AG10803 (cell line): ENCODE data around the gene MYPN.

Source experiments
- DNase-seq: peaks from one replicate; pipeline ENCODE4 v3.0.0; 2010; ENCODE audit warnings: low read depth
- H3K4me3 ChIP-seq: 2 replicates; pipeline ENCODE4 v1.5.1; 2011; ENCODE audit warnings: mild to moderate bottlenecking, low read length, control low read depth
- TF ChIP-seq, protein P1 (sequence below): conservative IDR thresholded peaks from 2 replicates; pipeline ENCODE4 v1.5.1; 2011; ENCODE audit warnings: mild to moderate bottlenecking, low read length, control low read depth, inconsistent platforms

MYPN gene

GRCh38 chr10:68208424-68209042 lies 99.2 kb downstream of the MYPN start:
- DNase-seq, result peak; percentile 85

GRCh38 chr10:68211669-68212068 lies 102.4 kb downstream of the MYPN start:
- DNase-seq, result no peak
- H3K4me3 ChIP-seq, result no peak overlapping the region
- TF ChIP-seq, protein P1, sequence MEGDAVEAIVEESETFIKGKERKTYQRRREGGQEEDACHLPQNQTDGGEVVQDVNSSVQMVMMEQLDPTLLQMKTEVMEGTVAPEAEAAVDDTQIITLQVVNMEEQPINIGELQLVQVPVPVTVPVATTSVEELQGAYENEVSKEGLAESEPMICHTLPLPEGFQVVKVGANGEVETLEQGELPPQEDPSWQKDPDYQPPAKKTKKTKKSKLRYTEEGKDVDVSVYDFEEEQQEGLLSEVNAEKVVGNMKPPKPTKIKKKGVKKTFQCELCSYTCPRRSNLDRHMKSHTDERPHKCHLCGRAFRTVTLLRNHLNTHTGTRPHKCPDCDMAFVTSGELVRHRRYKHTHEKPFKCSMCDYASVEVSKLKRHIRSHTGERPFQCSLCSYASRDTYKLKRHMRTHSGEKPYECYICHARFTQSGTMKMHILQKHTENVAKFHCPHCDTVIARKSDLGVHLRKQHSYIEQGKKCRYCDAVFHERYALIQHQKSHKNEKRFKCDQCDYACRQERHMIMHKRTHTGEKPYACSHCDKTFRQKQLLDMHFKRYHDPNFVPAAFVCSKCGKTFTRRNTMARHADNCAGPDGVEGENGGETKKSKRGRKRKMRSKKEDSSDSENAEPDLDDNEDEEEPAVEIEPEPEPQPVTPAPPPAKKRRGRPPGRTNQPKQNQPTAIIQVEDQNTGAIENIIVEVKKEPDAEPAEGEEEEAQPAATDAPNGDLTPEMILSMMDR, result no peak

More at GRCh38 chr10:68208424-68209042, 99.2 kb downstream of the MYPN start:
- TF ChIP-seq, protein P1, result peak; percentile 92
- no peak overlapping the region for H3K4me3 ChIP-seq

GRCh38 chr10:68212721-68213352 lies 103.5 kb downstream of the MYPN start:
- H3K4me3 ChIP-seq, result no peak overlapping the region
- TF ChIP-seq, protein P1, result peak; percentile 70
- DNase-seq, result peak; percentile 45

DNA sequence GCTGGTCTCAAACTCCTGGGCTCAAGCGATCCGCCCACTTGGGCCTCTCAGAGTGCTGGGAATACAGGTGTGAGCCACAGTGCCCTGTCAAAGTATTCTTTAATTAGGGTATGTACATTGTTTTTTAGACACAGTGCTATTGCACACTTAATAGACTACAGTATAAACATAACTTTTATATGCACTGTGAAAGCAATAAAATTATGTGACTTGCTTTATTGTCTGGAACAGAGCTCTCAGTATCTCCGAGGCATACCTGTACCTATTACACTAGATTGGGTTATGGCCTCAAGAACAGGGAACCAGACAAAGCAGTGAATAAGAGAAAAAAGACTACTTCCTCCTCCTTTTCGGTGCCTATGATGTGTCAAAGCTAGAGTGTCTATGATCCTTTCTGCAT lies 109.5 kb downstream of the MYPN start:
- H3K4me3 ChIP-seq, result no peak overlapping the region
- DNase-seq, result no peak
- TF ChIP-seq, protein P1, result no peak

DNA sequence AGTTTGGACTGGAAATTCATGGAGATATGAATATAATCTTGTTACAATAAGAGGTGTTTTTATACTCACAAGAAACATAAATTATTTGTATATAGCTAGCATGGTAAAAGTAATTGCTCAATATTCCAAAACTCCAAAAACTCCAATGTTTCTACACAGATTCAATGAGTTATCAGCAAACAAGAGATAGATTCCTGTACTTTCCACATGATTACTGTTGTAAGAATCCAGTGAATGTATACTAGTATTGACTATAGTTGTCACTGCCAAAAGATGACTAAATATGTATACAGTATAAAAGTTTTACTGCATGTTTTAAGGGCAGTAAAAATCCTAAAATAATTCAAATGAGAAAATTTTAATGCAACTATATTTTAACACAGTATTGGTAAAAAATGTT lies 111.9 kb downstream of the MYPN start:
- H3K4me3 ChIP-seq, result no peak overlapping the region
- TF ChIP-seq, protein P1, result no peak
- DNase-seq, result no peak

DNA sequence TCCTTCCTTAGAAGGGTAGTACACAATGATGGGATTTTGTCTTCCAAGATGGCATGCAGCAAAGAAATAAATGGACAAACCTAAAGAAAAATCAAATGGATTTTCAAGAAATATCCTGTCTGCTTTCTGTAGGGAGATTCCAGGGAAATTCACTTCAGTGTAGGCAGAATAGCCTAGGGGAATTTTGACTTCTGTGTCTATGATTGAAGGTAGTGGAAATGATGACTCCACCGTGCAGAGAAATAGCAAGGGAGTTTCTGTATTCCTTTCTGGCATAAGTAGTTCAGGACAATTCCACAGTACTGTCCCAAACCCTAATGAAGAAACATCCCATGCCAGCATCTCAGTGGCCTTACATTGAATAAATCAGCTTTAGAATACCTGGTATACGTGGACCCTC lies 113.1 kb downstream of the MYPN start:
- no peak overlapping the region for H3K4me3 ChIP-seq
- no peak for DNase-seq
- TF ChIP-seq, protein P1, result no peak

DNA sequence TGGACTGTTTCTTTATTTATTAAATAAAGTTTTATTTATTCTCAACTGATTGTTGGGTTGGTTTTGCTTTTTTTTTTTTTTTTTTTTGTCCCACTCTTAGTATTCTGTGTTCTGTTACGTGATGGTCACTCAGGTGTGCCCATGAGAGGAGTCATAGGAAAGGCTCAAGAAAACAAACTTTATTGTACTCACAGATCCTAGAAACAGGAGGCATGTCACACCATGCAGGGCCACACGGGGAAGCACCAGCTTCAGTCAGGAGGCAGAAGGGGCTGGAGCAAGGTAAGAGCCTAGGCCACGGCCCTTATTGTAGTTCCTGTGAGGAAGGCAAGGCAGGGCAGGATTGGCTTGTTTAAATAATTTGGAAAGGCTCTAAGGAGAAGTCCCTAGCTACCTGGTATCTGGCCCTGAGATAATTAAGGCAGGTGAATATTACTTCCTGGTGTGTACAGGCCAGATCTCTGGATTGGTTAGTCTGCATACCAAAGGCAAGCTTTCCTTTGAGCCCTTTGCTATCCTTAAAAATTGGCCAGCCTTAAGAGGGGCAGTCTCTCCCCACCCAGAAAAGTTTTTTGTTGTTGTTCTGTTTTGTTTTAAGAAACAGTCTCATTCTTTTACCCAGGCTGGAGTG lies 114.4 kb downstream of the MYPN start:
- no peak overlapping the region for H3K4me3 ChIP-seq
- no peak for DNase-seq
- TF ChIP-seq, protein P1, result no peak
